ENCODE results near the gene HTATIP2.

Gene HTATIP2

GRCh38 chr11:20387261-20388095 is 24.0 kb downstream of the HTATIP2 start, which contains the start of gene PRMT3:
PRMT3 (plus strand) TSS chr11:20387716; CDS start chr11:20387747, 31 bp downstream.
- intact Hi-C loops (cut with DNase I; ENCODE audit: low total_unique reads) = no loop called here
- H3K36me3 ChIP-seq = peaks cover 12 to 18% (median 15%) of the 10 kb centered on the region in 3 donors
- peak; percentile 92 to 97 for DNase-seq
- peaks cover 0 to 19% (median 13%) of the 10 kb centered on the region in 4 donors for H3K4me1 ChIP-seq
- no peaks in the 10 kb centered on the region for H3K27me3 ChIP-seq
- no peaks in the 10 kb centered on the region for H3K9me3 ChIP-seq
- peak within 1 kb of the TSS; percentile 85 to 87 for H3K27ac ChIP-seq
- TF ChIP-seq, protein P1, sequence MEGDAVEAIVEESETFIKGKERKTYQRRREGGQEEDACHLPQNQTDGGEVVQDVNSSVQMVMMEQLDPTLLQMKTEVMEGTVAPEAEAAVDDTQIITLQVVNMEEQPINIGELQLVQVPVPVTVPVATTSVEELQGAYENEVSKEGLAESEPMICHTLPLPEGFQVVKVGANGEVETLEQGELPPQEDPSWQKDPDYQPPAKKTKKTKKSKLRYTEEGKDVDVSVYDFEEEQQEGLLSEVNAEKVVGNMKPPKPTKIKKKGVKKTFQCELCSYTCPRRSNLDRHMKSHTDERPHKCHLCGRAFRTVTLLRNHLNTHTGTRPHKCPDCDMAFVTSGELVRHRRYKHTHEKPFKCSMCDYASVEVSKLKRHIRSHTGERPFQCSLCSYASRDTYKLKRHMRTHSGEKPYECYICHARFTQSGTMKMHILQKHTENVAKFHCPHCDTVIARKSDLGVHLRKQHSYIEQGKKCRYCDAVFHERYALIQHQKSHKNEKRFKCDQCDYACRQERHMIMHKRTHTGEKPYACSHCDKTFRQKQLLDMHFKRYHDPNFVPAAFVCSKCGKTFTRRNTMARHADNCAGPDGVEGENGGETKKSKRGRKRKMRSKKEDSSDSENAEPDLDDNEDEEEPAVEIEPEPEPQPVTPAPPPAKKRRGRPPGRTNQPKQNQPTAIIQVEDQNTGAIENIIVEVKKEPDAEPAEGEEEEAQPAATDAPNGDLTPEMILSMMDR (IDR thresholded peaks at IDR 0.05) = peak in 1 of 2 experiments; percentile 97
- peak within 1 kb of the TSS; percentile 76 to 90 for H3K4me3 ChIP-seq

- peak overlapping the region; percentile 85 to 87 for H3K27ac ChIP-seq
- intact Hi-C loops (cut with DNase I; ENCODE audit: low total_unique reads) = no loop called here
- H3K27me3 ChIP-seq = no peaks in the 10 kb centered on the region
- no peak for DNase-seq
- H3K4me3 ChIP-seq = peak overlapping the region; percentile 76 to 90
- H3K36me3 ChIP-seq = peaks cover 4 to 12% (median 9%) of the 10 kb centered on the region in 3 donors
- H3K9me3 ChIP-seq = no peaks in the 10 kb centered on the region
- peaks cover 0 to 19% (median 13%) of the 10 kb centered on the region in 4 donors for H3K4me1 ChIP-seq
- TF ChIP-seq, protein P1 (IDR thresholded peaks at IDR 0.05) = no peak
Observed at GRCh38 chr11:20388096-20389055, 24.9 kb downstream of the HTATIP2 start.

DNA sequence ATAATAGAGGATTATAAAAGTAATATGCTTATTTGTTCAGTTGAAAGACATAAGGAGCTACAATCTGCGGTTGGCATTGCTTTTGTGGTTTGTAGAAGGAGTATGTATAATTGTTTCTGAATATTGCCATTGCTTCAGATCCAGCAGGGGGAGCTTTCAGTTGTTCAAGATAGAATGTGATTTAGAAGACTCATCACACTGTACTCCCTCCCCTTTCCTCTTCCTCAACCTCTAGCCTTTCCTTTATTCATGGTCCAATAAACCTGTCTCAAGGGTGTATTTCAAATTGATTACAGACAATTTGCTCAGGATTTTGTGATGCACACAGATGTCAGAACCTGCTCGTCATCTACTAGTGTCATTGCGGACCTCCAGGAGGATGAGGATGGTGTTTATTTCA is 33.8 kb downstream of the HTATIP2 start:
- peaks cover 22 to 42% (median 30%) of the 10 kb centered on the region in 3 donors for H3K36me3 ChIP-seq

DNA sequence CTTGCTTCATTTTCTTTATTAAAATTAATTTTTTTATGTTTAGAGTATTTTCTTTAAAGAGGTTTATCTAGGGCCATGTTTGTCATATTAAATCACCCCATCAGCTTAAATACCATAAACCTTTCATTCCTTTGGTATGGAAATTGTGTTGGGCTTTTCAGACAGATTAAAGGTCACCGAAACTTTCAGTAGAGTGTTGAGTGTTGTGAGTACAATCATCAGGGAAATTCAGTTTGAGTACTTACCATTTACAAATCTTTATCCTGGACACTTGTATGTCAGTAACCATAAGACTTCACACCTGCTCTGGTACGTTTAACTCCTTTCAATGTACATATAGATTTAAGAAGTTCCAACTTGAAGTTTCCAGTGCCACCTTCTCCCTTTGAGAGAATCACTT is 36.0 kb downstream of the HTATIP2 start:
- Histone ChIP-seq H3K27me3 (no peaks in the 10 kb centered on the region), H3K4me3 (no peak overlapping the region), H3K27ac (no peak overlapping the region), H3K4me1 (no peaks in the 10 kb centered on the region), H3K36me3 (peaks cover 31 to 50% (median 36%) of the 10 kb centered on the region in 3 donors), H3K9me3 (no peaks in the 10 kb centered on the region)
- DNase-seq = no peak
- TF ChIP-seq, protein P1 (IDR thresholded peaks at IDR 0.05) = no peak
- intact Hi-C loops (cut with DNase I; ENCODE audit: low total_unique reads) = no loop called here

More for the DNA sequence above, 33.8 kb downstream of the HTATIP2 start:
- H3K9me3 ChIP-seq = no peaks in the 10 kb centered on the region
- DNase-seq = no peak
- H3K4me3 ChIP-seq = no peak overlapping the region
- TF ChIP-seq, protein P1 (IDR thresholded peaks at IDR 0.05) = peak in 1 of 2 experiments; percentile 19
- intact Hi-C loops (cut with DNase I; ENCODE audit: low total_unique reads) = no loop called here
- H3K27ac ChIP-seq = no peak overlapping the region
- no peaks in the 10 kb centered on the region for H3K27me3 ChIP-seq
- H3K4me1 ChIP-seq = no peaks in the 10 kb centered on the region

DNA sequence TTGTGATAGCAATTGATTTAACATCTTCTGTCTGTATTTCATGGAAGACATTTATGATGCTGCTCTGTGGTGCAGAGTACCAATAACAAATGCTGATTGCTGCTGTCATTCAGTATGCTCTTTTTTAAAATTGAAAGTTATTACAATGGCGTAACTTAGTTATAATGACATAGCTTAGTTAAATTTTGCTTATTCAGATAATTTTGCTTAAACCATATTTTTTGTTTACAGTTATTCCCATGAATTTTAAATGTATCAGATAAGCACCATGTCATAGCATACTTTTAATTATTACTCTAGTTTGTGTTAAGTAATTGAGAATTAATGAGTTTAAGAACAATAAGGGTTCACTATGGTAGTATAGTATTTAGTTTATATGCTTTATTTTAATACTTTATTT is 39.5 kb downstream of the HTATIP2 start:
- Histone ChIP-seq H3K36me3 (peaks cover 48 to 59% (median 49%) of the 10 kb centered on the region in 3 donors), H3K27me3 (no peaks in the 10 kb centered on the region), H3K27ac (no peak overlapping the region), H3K9me3 (no peaks in the 10 kb centered on the region), H3K4me1 (no peaks in the 10 kb centered on the region), H3K4me3 (no peak overlapping the region)
- intact Hi-C loops (cut with DNase I; ENCODE audit: low total_unique reads) = no loop called here
- no peak for DNase-seq
- TF ChIP-seq, protein P1 (IDR thresholded peaks at IDR 0.05) = no peak
